Measurements from ENCODE around the gene HIF1AN. TPM values are rescaled to one million over a fixed set of nuclear protein-coding genes. Genes with fewer than 3 reads are reported as not detected.

The HIF1AN gene
- total RNA-seq, 4 donors from 2014 or later = 11.8 to 24.0 (median 13.6) TPM

DNA sequence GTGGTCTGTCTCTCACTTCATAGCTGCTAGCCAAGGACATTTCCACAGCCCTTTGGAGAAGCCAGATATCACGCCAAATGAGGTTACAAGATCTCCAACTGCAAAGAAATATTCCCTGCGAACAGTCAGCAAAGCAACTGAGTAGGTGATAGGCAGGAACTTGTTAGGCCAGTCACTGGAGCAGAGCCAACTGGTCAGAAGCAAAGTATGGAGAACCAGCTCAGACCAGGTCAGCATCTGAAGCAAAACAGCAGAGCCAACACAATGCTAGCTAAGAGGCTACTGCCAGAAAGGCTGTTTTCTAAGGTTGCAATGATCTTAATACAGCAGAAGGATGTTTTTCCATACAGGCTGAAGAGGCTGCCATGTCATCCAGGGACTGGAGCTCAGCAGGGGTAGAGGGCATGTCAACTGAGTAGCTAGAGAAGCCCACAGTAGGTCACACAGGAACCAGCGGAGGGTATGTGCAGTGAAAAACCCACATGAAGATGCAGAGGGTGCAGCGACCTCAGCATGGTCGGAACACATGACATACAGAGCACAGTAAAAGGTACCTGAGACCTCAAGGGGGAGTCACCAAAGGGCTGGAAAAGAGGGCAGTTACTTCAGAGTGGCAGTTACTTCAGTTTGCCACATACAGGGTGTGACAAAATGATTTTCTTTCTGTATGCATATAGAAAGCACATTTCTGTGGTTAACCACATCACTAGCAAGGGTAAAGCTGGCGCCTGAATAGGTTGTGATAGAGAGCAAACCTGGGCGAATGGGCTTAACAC, 25.0 kb upstream of the HIF1AN start:
- H3K27ac ChIP-seq = no peak overlapping the region
- H3K4me1 ChIP-seq = no peaks in the 10 kb centered on the region
- TF ChIP-seq CTCF (IDR thresholded peaks at IDR 0.05) = no peak
- no peak for TF ChIP-seq POLR2A (IDR thresholded peaks at IDR 0.05)
- TF ChIP-seq EP300 (IDR thresholded peaks at IDR 0.05) = no peak
- H3K36me3 ChIP-seq = peaks cover 0 to 96% (median 0%) of the 10 kb centered on the region in 3 donors
- no peak overlapping the region for H3K4me3 ChIP-seq
- no peak for DNase-seq (ENCODE audit: low spot score in 2 of 2)
- no peaks in the 10 kb centered on the region for H3K27me3 ChIP-seq
- 87 to 90% methylated on average over 7 of the region's 7 CpGs for WGBS, 2 donors
- no peaks in the 10 kb centered on the region for H3K9me3 ChIP-seq

- no peak for DNase-seq (ENCODE audit: low spot score in 2 of 2)
- peaks cover 0 to 54% (median 0%) of the 10 kb centered on the region in 3 donors for H3K36me3 ChIP-seq
- H3K9me3 ChIP-seq = no peaks in the 10 kb centered on the region
- H3K27ac ChIP-seq = no peak overlapping the region
- peaks cover 0 to 17% (median 15%) of the 10 kb centered on the region in 4 donors for H3K4me1 ChIP-seq
- 89 to 94% methylated on average over 3 of the region's 3 CpGs for WGBS, 2 donors
- TF ChIP-seq POLR2A (IDR thresholded peaks at IDR 0.05) (no peak), CTCF (IDR thresholded peaks at IDR 0.05) (no peak), EP300 (IDR thresholded peaks at IDR 0.05) (no peak)
- H3K27me3 ChIP-seq = peaks cover 0 to 10% of the 10 kb centered on the region in 2 donors
- no peak overlapping the region for H3K4me3 ChIP-seq
Observed at GRCh38 chr10:100515612-100516011, 20.1 kb upstream of the HIF1AN start.

- Histone ChIP-seq H3K4me3 (no peak overlapping the region), H3K4me1 (peaks cover 0 to 17% (median 15%) of the 10 kb centered on the region in 4 donors), H3K9me3 (no peaks in the 10 kb centered on the region), H3K36me3 (peaks cover 0 to 42% (median 0%) of the 10 kb centered on the region in 3 donors), H3K27ac (no peak overlapping the region), H3K27me3 (peaks cover 0 to 10% of the 10 kb centered on the region in 2 donors)
- DNase-seq (ENCODE audit: low spot score in 2 of 2) = no peak
- WGBS, 2 donors = 72 to 89% methylated on average over 2 of the region's 2 CpGs
- no peak for TF ChIP-seq CTCF (IDR thresholded peaks at IDR 0.05)
- no peak for TF ChIP-seq EP300 (IDR thresholded peaks at IDR 0.05)
- no peak for TF ChIP-seq POLR2A (IDR thresholded peaks at IDR 0.05)
Observed at GRCh38 chr10:100516847-100517246, 18.9 kb upstream of the HIF1AN start.

DNA sequence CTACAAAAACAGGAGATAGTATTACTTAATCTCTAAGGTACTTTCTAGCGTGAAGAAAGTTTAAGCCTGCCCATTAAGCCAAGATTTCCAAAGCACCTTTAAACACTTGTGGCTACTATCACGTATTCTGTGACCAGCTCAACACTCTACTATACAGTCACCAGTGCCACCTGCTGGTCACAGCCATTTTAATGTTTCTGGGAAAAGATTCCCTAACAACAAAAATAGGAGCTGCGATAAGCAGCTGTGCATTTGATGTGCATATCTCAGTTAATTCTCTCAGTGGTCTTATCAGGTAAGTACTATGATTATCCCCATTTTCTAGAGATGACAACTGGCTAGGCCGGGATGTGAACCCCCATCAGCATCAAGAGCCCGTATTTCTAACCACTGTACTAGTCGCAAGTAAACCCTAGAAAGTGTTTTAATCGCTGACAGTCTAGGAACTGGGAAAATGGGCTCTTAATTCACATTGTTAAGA, 16.9 kb upstream of the HIF1AN start:
- H3K27ac ChIP-seq = no peak overlapping the region

More for the DNA sequence above, 16.9 kb upstream of the HIF1AN start:
- H3K4me3 ChIP-seq = peak overlapping the region in 3 of 4 donors; percentile 24 to 53 (median 46)
- peaks cover 0 to 42% (median 0%) of the 10 kb centered on the region in 3 donors for H3K36me3 ChIP-seq
- peak; percentile 47 to 92 for DNase-seq (ENCODE audit: low spot score in 2 of 2)
- H3K4me1 ChIP-seq = peaks cover 0 to 17% (median 15%) of the 10 kb centered on the region in 4 donors
- 14 to 20% methylated on average over 7 of the region's 7 CpGs for WGBS, 2 donors
- no peaks in the 10 kb centered on the region for H3K9me3 ChIP-seq
- TF ChIP-seq EP300 (IDR thresholded peaks at IDR 0.05) (no peak), CTCF (IDR thresholded peaks at IDR 0.05) (peak; percentile 53 to 76 (median 60)), POLR2A (IDR thresholded peaks at IDR 0.05) (no peak)
- peaks cover 0 to 10% of the 10 kb centered on the region in 2 donors for H3K27me3 ChIP-seq
